ENCODE results near the gene ZNF665. TPM values are rescaled to one million over a fixed set of nuclear protein-coding genes. Genes with fewer than 3 reads are reported as not detected.

The ZNF665 gene
- total RNA-seq, 1 experiment from 2014 or later: 0.77 TPM

- ChIA-PET POLR2A (ENCODE audit: unreplicated experiment) (no interaction called here), CTCF (no interaction called here)
- Histone ChIP-seq H3K9me3 (ENCODE audit: low read length) (peaks cover 37% of the 10 kb centered on the region), H4K20me1 (ENCODE audit: low read length) (no peaks in the 10 kb centered on the region), H3F3A (ENCODE audit: low read length, unreplicated experiment) (no peaks in the 10 kb centered on the region), H2AFZ (ENCODE audit: low read length) (no peak overlapping the region), H3K4me2 (ENCODE audit: low read length) (no peak overlapping the region), H3K9ac (ENCODE audit: low read length) (no peak overlapping the region), H3K36me3 (ENCODE audit: low read depth, low read length) (peaks cover 4% of the 10 kb centered on the region; the same call in 1 of the 2 replicates), H3K9me2 (replicated peaks; ENCODE audit: low read length) (no peaks in the 10 kb centered on the region), H3K4me1 (ENCODE audit: insufficient read depth, low read length) (0 out of 2 replicates have a peak, but pooled peaks cover 10% of the 10 kb centered on the region), H3K27ac (ENCODE audit: low read length) (no peak overlapping the region), H3K79me2 (ENCODE audit: low read length) (peaks cover 16% of the 10 kb centered on the region), H3K27me3 (ENCODE audit: low read length) (no peaks in the 10 kb centered on the region), H3K4me3 (ENCODE audit: low read length) (no peak overlapping the region)
- intact Hi-C loops (cut with micrococcal nuclease): no loop called here
- no peak for ATAC-seq
- TF ChIP-seq EZH2phosphoT487 (IDR thresholded peaks at IDR 0.05; ENCODE audit: borderline replicate concordance, low read length): no peak
- no peak for TF ChIP-seq CTCF (conservative IDR thresholded peaks at IDR 0.05; ENCODE audit: low read depth, low read length)
- no peak for TF ChIP-seq EZH2 (IDR thresholded peaks at IDR 0.05; ENCODE audit: low read length, unreplicated experiment)
- BruUV-seq (replicated peaks): no TSS peak
- DNase-seq: no peak
Observed at GRCh38 chr19:53160350-53160749, 32.8 kb downstream of the ZNF665 start.

DNA sequence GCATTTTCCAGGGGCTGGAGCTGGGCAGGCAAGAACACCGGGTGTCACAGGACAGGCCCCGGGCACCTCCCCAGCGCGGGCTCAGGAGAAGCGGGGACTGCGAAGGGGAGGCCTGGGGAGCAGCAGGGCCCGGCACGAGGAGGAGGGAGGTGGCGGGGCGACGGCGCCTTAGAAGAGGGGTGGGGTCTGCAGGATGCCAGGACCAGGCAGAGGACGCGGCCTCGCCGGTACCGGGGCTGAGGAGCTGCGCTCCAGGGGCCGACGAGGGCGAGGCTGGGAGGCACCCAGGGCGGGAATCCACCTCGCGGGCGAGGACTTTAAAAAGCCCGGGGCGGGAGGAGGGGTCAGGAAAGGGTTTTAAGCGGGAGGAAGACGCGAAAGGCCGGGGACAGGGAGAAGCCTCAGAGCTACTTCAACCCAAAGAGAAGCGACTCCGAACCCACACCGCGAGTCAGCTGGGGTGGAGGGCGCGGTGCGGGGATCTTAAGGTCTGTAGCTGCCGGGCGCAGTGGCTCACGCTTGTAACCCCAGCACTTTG is 35.0 kb downstream of the ZNF665 start:
- H3K4me3 ChIP-seq (ENCODE audit: low read length): peak overlapping the region; percentile 78
- peaks cover 15% of the 10 kb centered on the region; the same call in 1 of the 2 replicates for H3K36me3 ChIP-seq (ENCODE audit: low read depth, low read length)
- intact Hi-C loops (cut with micrococcal nuclease): no loop called here
- H3K79me2 ChIP-seq (ENCODE audit: low read length): peaks cover 16% of the 10 kb centered on the region
- no peak overlapping the region for H3K27ac ChIP-seq (ENCODE audit: low read length)
- no peaks in the 10 kb centered on the region for H3K9me2 ChIP-seq (replicated peaks; ENCODE audit: low read length)
- peak overlapping the region; percentile 93 for H3K4me2 ChIP-seq (ENCODE audit: low read length)
- BruUV-seq (replicated peaks): no TSS peak
- POLR2A ChIA-PET (ENCODE audit: unreplicated experiment): no interaction called here
- CTCF ChIA-PET: no interaction called here
- no peaks in the 10 kb centered on the region for H4K20me1 ChIP-seq (ENCODE audit: low read length)
- no peaks in the 10 kb centered on the region for H3F3A ChIP-seq (ENCODE audit: low read length, unreplicated experiment)
- H2AFZ ChIP-seq (ENCODE audit: low read length): peak overlapping the region; percentile 91
- DNase-seq (peak; percentile 41), ATAC-seq (peak; percentile 41)
- no peaks in the 10 kb centered on the region for H3K27me3 ChIP-seq (ENCODE audit: low read length)
- H3K4me1 ChIP-seq (ENCODE audit: insufficient read depth, low read length): 0 out of 2 replicates have a peak, but pooled peaks cover 10% of the 10 kb centered on the region
- H3K9me3 ChIP-seq (ENCODE audit: low read length): peaks cover 19% of the 10 kb centered on the region
- H3K9ac ChIP-seq (ENCODE audit: low read length): peak overlapping the region; percentile 64
- TF ChIP-seq EZH2 (IDR thresholded peaks at IDR 0.05; ENCODE audit: low read length, unreplicated experiment): no peak
- TF ChIP-seq EZH2phosphoT487 (IDR thresholded peaks at IDR 0.05; ENCODE audit: borderline replicate concordance, low read length): no peak
- no peak for TF ChIP-seq CTCF (conservative IDR thresholded peaks at IDR 0.05; ENCODE audit: low read depth, low read length)

DNA sequence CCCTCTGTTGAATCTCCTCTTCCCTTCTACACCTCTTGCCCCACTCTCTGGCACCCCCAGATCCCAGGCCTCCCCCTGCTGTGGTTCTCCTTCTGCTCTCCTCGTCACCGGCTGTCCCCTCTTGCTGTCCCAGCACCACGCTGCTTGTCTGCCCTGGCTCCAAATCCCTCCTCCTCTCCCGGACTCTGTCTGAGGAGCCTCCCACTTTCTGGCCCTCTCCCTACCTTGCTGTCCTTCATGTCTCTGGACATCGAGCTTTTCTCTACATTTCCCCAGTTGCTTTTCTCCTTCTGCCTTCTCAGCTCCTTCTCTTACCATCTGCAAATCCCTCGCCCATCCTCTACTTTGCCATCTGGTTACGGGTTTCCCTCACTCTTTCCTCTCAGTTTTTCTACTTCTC is 35.5 kb downstream of the ZNF665 start:
- peak overlapping the region; percentile 91 for H2AFZ ChIP-seq (ENCODE audit: low read length)
- TF ChIP-seq EZH2phosphoT487 (IDR thresholded peaks at IDR 0.05; ENCODE audit: borderline replicate concordance, low read length): no peak
- TF ChIP-seq EZH2 (IDR thresholded peaks at IDR 0.05; ENCODE audit: low read length, unreplicated experiment): no peak
- TF ChIP-seq CTCF (conservative IDR thresholded peaks at IDR 0.05; ENCODE audit: low read depth, low read length): no peak
- ATAC-seq: peak; percentile 52; the same call in 1 of the 2 replicates
- H4K20me1 ChIP-seq (ENCODE audit: low read length): no peaks in the 10 kb centered on the region
- peaks cover 16% of the 10 kb centered on the region for H3K79me2 ChIP-seq (ENCODE audit: low read length)
- peaks cover 22% of the 10 kb centered on the region for H3K9me3 ChIP-seq (ENCODE audit: low read length)
- H3K4me2 ChIP-seq (ENCODE audit: low read length): peak overlapping the region; percentile 93
- H3K9ac ChIP-seq (ENCODE audit: low read length): peak overlapping the region; percentile 64
- ChIA-PET POLR2A (ENCODE audit: unreplicated experiment) (no interaction called here), CTCF (no interaction called here)
- no peaks in the 10 kb centered on the region for H3K9me2 ChIP-seq (replicated peaks; ENCODE audit: low read length)
- H3K4me1 ChIP-seq (ENCODE audit: insufficient read depth, low read length): 0 out of 2 replicates have a peak, but pooled peaks cover 10% of the 10 kb centered on the region
- intact Hi-C loops (cut with micrococcal nuclease): no loop called here
- no TSS peak for BruUV-seq (replicated peaks)
- peaks cover 19% of the 10 kb centered on the region for H3K36me3 ChIP-seq (ENCODE audit: low read depth, low read length)
- H3K4me3 ChIP-seq (ENCODE audit: low read length): peak overlapping the region; percentile 78
- DNase-seq: peak; percentile 25
- no peaks in the 10 kb centered on the region for H3K27me3 ChIP-seq (ENCODE audit: low read length)
- no peaks in the 10 kb centered on the region for H3F3A ChIP-seq (ENCODE audit: low read length, unreplicated experiment)
- no peak overlapping the region for H3K27ac ChIP-seq (ENCODE audit: low read length)
